CD4-positive, alpha-beta T cell (primary cell): ENCODE data around the gene HSD17B12. TPM values are rescaled to one million over a fixed set of nuclear protein-coding genes. Genes with fewer than 3 reads are reported as not detected.

Experiments
- ATAC-seq: fragments of 200-7000 bp; cut with Tn5 transposase; one replicate; pipeline ENCODE4 v1.10.0; 2022; ENCODE audit warnings: mild to moderate bottlenecking; ENCODE audit not compliant: poor library complexity
- CTCF ChIA-PET: fragments of 350-600 bp; sonication (Branson Sonifier 250); formaldehyde crosslinking; loops from one replicate; lab custom pipeline; 2021; ENCODE audit warnings: antibody characterized with exemption, inconsistent platforms; lab: Charles Lee
- POLR2A ChIA-PET: fragments of 350-600 bp; sonication (Branson Sonifier 250); formaldehyde crosslinking; loops from one replicate; lab custom pipeline; 2021; ENCODE audit warnings: antibody characterized with exemption, inconsistent platforms; lab: Charles Lee
- DNase-seq, 14 experiments: peaks; one replicate each; pipeline ENCODE4 v3.0.0-alpha.2; 2013 to 2020; ENCODE audit warnings: mixed read lengths in 2 of 14
- H3K27ac ChIP-seq, 2 donors: one replicate each; pipeline versions ENCODE4 v1.5.1 to v1.7.0; 2013; ENCODE audit warnings: low read length in 2 of 2, low read depth in 1 of 2, mild to moderate bottlenecking in 1 of 2
- H3K27me3 ChIP-seq, 2 experiments: 1 replicate in 1 of 2; 2 replicates in 1 of 2; pipeline versions ENCODE4 v1.6.1 to v1.7.0; 2013; ENCODE audit warnings: low read length in 2 of 2, control low read depth in 1 of 2, mild to moderate bottlenecking in 1 of 2, moderate library complexity in 1 of 2; ENCODE audit not compliant: insufficient read depth in 2 of 2, control insufficient read depth in 1 of 2
- H3K36me3 ChIP-seq: one replicate; pipeline ENCODE4 v1.6.1; 2013; ENCODE audit warnings: low read length, control low read depth; ENCODE audit not compliant: insufficient read depth
- H3K4me1 ChIP-seq: one replicate; pipeline ENCODE4 v1.6.1; 2013; ENCODE audit warnings: low read length, control low read depth; ENCODE audit not compliant: insufficient read depth
- H3K4me3 ChIP-seq: one replicate; pipeline ENCODE4 v1.5.1; 2013; ENCODE audit warnings: mild to moderate bottlenecking, low read length, moderate library complexity
- H3K9me3 ChIP-seq, 2 experiments: 1 replicate in 1 of 2; 2 replicates in 1 of 2; pipeline versions ENCODE4 v1.6.1 to v1.7.0; 2013; ENCODE audit warnings: low read length in 2 of 2, mild to moderate bottlenecking in 2 of 2, control low read depth in 1 of 2, moderate library complexity in 1 of 2; ENCODE audit not compliant: control insufficient read depth in 1 of 2, insufficient read depth in 1 of 2
- H3K27ac Mint-ChIP-seq: one replicate; pipeline ENCODE4 v1.8.0; 2020; ENCODE audit warnings: mixed read lengths
- H3K27me3 Mint-ChIP-seq: one replicate; pipeline ENCODE4 v1.8.0; 2021; ENCODE audit warnings: mixed read lengths
- H3K36me3 Mint-ChIP-seq: one replicate; pipeline ENCODE4 v1.8.0; 2021; ENCODE audit warnings: low read depth, mixed read lengths
- H3K4me1 Mint-ChIP-seq: one replicate; pipeline ENCODE4 v1.8.0; 2021; ENCODE audit warnings: low read depth, mixed read lengths
- H3K4me3 Mint-ChIP-seq: one replicate; pipeline ENCODE4 v1.8.0; 2020; ENCODE audit warnings: mild to moderate bottlenecking, mixed read lengths
- H3K9me3 Mint-ChIP-seq: one replicate; pipeline ENCODE4 v1.8.0; 2020; ENCODE audit warnings: mixed read lengths
- intact Hi-C, 2 experiments: fragments of 100-400 bp; cut with DNase I in 1 of 2; cut with micrococcal nuclease in 1 of 2; formaldehyde crosslinking; loops; one replicate each; pipeline versions ENCODE4 v1.15.1 to v1.9.0; 2023 to 2025; cut with DNase I, micrococcal nuclease
- total RNA-seq, 174 experiments: library from RNA in 2 of 174; stranded (reverse) in 2 of 174; gene quantifications; one replicate each; pipeline ENCODE4 v1.2.3 and lab custom pipeline; 2021 to 2026
- TF ChIP-seq, protein P1 (sequence below): fragments of 200-600 bp; IDR thresholded peaks from one replicate; pipeline ENCODE4 v1.8.0; 2022; ENCODE audit warnings: antibody characterized with exemption, mild to moderate bottlenecking

HSD17B12 gene
- total RNA-seq, 2 experiments from 2014 or later = 16.1 to 16.3 TPM

DNA sequence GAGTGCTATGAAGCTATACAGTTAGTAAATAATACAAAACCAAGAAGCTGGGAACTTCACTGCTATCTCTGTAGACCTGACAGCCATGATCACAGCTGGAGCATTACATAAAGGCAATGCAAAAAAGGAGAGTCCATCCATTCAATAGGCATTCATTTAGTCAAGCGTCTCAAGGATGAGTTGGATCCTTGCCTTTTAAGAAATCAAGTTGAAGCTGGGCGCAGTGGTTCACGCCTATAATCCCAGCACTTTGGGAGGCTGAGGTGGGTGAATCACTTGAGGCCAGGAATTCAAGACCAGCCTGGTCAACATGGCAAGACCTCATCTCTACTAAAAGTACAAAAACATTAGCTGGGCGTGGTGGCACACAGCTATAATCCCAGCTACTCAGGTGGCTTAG is 152.0 kb downstream of the HSD17B12 start:
- CTCF ChIA-PET = no interaction called here
- POLR2A ChIA-PET = no interaction called here

GRCh38 chr11:43833657-43834073 is 153.1 kb downstream of the HSD17B12 start:
- no peak overlapping the region for H3K27ac ChIP-seq
- no peaks in the 10 kb centered on the region for H3K36me3 ChIP-seq
- no peaks in the 10 kb centered on the region for H3K9me3 ChIP-seq
- no peak overlapping the region for H3K4me3 ChIP-seq
- TF ChIP-seq, protein P1, sequence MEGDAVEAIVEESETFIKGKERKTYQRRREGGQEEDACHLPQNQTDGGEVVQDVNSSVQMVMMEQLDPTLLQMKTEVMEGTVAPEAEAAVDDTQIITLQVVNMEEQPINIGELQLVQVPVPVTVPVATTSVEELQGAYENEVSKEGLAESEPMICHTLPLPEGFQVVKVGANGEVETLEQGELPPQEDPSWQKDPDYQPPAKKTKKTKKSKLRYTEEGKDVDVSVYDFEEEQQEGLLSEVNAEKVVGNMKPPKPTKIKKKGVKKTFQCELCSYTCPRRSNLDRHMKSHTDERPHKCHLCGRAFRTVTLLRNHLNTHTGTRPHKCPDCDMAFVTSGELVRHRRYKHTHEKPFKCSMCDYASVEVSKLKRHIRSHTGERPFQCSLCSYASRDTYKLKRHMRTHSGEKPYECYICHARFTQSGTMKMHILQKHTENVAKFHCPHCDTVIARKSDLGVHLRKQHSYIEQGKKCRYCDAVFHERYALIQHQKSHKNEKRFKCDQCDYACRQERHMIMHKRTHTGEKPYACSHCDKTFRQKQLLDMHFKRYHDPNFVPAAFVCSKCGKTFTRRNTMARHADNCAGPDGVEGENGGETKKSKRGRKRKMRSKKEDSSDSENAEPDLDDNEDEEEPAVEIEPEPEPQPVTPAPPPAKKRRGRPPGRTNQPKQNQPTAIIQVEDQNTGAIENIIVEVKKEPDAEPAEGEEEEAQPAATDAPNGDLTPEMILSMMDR = no peak
- intact Hi-C loops = no loop called here
- H3K9me3 Mint-ChIP-seq = no peaks in the 10 kb centered on the region
- no peak overlapping the region for H3K4me3 Mint-ChIP-seq
- CTCF ChIA-PET = no interaction called here
- H3K4me1 Mint-ChIP-seq = no peaks in the 10 kb centered on the region
- H3K27me3 Mint-ChIP-seq = no peaks in the 10 kb centered on the region
- DNase-seq (no peak), ATAC-seq (no peak)
- POLR2A ChIA-PET = no interaction called here
- H3K27me3 ChIP-seq = no peaks in the 10 kb centered on the region
- no peak overlapping the region for H3K27ac Mint-ChIP-seq
- H3K4me1 ChIP-seq = no peaks in the 10 kb centered on the region
- H3K36me3 Mint-ChIP-seq = peaks cover 38% of the 10 kb centered on the region

More for the DNA sequence above, 152.0 kb downstream of the HSD17B12 start:
- peaks cover 27% of the 10 kb centered on the region for H3K36me3 Mint-ChIP-seq
- H3K4me1 Mint-ChIP-seq = no peaks in the 10 kb centered on the region
- no peaks in the 10 kb centered on the region for H3K27me3 Mint-ChIP-seq
- no peak overlapping the region for H3K27ac Mint-ChIP-seq
- TF ChIP-seq, protein P1 = no peak
- ATAC-seq (no peak), DNase-seq (no peak)
- H3K4me3 Mint-ChIP-seq = no peak overlapping the region
- Histone ChIP-seq H3K27me3 (no peaks in the 10 kb centered on the region), H3K27ac (no peak overlapping the region), H3K4me3 (no peak overlapping the region), H3K36me3 (no peaks in the 10 kb centered on the region), H3K9me3 (no peaks in the 10 kb centered on the region), H3K4me1 (no peaks in the 10 kb centered on the region)
- H3K9me3 Mint-ChIP-seq = no peaks in the 10 kb centered on the region
- intact Hi-C loops = no loop called here

DNA sequence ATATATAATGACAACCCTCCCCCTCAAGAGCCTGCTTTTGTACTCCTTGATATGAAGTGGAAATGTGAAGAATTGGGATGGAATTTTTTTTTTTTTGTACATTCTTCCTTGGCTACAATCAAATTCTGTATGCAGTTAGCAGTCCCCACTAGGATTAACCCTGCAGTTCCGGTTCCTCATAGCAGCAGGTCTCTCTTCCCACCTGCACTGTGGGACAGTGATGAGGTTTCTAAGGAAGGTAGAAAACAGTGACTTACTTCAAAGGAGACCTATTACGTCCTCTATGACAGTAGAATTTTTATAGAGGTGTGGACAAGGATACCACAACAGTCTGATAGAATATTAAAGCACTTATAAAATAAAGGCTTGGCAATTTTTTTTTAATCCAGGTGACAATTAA is 153.7 kb downstream of the HSD17B12 start:
- intact Hi-C loops = no loop called here
- no peaks in the 10 kb centered on the region for H3K9me3 Mint-ChIP-seq
- TF ChIP-seq, protein P1 = no peak
- no peaks in the 10 kb centered on the region for H3K4me1 Mint-ChIP-seq
- peaks cover 44% of the 10 kb centered on the region for H3K36me3 Mint-ChIP-seq
- ChIA-PET CTCF (no interaction called here), POLR2A (no interaction called here)
- no peaks in the 10 kb centered on the region for H3K4me1 ChIP-seq
- H3K27me3 ChIP-seq = no peaks in the 10 kb centered on the region
- no peak overlapping the region for H3K4me3 ChIP-seq
- no peak overlapping the region for H3K27ac Mint-ChIP-seq
- H3K36me3 ChIP-seq = no peaks in the 10 kb centered on the region
- H3K27me3 Mint-ChIP-seq = no peaks in the 10 kb centered on the region
- ATAC-seq (no peak), DNase-seq (no peak)
- H3K4me3 Mint-ChIP-seq = no peak overlapping the region
- no peaks in the 10 kb centered on the region for H3K9me3 ChIP-seq
- H3K27ac ChIP-seq = no peak overlapping the region
